HK-2 (cell line): ENCODE measurements around the gene MIPEP.
"Not testable (repeated sequence)": the region's sequence is repeated elsewhere in the genome, so short reads cannot be mapped to it uniquely, and the experiment has no call there.

ENCODE experiments used
- DNase-seq: peaks from one replicate; pipeline ENCODE4 v3.0.0-alpha.2; 2018; ENCODE audit not compliant: unreplicated experiment

The MIPEP gene

GRCh38 chr13:23749288-23749873, 139.8 kb downstream of the MIPEP start:
- DNase-seq = no peak

DNA sequence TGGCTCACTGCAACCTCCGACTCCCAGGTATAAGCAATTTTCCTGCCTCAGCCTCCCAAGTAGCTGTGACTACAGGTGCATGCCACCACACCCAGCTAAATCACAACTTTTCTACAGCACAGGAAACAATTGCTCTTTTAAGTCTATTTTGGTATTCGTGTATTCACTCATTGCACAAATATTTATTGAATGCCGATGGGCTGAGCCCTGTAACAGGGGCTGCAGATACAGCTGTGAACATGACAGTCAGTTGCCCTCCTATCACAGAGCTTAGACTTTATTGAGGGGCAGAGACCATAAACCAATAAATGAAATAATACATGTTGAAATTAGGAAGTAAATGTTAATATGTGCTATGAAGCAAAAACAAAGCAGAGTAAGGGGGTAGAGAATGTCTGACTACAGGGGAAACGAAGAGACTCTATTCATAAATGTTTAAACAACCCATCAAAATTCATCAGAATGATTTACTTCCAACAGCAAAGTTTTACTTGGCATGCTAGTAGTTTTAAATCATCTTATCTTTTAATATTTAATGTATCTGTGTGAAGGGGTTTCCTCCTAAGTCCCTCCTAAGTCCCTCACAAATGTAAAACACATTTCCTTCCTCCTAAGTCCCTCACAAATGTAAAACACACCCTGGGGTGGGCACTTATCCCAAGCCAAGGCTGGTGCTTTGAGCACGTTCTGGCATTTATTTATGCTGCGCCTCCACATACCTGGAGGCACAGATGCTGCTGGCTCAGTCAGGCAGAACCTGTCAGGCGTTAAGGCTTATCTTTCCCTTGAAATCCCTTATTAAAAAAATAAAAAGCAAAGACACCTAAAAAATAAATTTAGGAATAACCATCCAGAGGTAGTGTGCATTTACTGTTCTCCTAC, 140.8 kb downstream of the MIPEP start:
- DNase-seq = no peak

- DNase-seq = not testable (repeated sequence)
These were observed 143.1 kb downstream of the MIPEP start for GRCh38 chr13:23746141-23746540.

DNA sequence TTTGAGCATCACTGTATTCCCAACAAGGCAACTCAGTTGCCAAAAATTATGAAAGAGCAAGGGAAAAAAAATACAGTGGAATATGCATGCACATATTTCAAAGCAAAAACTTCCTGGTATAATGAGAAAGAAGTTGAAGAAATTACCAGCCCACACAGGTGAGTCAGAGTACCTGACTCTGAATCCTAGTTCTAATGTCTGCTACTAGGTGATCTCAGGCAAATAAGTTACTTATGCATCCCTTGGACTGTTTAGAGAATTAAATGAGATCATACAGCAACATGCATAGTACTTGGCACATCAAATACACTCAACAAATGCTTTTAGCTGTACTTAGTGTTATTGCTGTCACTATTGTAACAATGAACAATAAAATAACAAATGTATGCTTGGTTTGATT, 144.9 kb downstream of the MIPEP start:
- DNase-seq = no peak

- DNase-seq = no peak
These were observed 145.7 kb downstream of the MIPEP start for GRCh38 chr13:23743278-23744076.

- no peak for DNase-seq
These were observed 147.2 kb downstream of the MIPEP start for GRCh38 chr13:23741879-23742510.

DNA sequence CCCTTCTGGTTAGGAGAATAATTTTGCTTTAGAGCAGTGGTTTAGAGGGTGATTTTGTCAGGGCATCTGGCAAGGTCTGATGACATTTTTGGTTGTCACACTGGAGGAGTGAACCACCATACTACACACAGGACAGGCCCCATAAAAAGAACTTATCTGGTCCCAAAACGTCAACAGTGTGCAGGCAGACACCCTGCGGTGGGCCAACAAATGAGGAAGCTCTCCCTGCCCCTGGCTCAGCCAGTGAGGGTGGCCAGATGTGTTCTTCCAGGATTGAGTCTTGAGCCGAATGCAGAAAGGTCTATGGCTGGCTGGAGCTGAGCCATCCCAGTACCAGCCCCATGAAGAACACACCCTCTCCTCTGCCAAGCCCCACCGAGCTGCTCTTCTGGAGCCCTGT, 149.2 kb downstream of the MIPEP start:
- DNase-seq = no peak

GRCh38 chr13:23739596-23739995, 149.6 kb downstream of the MIPEP start:
- DNase-seq = no peak

GRCh38 chr13:23736541-23736940, 152.7 kb downstream of the MIPEP start:
- DNase-seq = no peak

DNA sequence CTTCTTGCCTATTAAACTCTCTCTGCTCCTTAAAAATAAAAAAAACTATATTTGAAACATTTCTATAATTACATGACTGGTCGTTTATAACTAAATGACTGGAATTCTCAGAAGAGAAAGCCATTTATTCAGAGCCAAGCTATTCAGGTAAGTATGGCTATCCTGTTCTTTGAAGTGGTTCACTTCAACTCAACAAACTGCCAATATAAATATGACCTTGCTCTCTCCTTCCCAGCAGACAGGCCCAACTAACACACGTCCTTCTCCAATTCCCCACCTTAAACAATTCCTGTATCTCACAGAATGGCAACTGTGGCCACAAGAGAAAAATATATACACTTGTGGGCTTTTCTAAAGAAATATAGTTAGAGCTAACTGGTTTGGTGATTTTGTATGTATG, 153.9 kb downstream of the MIPEP start:
- DNase-seq = no peak

DNA sequence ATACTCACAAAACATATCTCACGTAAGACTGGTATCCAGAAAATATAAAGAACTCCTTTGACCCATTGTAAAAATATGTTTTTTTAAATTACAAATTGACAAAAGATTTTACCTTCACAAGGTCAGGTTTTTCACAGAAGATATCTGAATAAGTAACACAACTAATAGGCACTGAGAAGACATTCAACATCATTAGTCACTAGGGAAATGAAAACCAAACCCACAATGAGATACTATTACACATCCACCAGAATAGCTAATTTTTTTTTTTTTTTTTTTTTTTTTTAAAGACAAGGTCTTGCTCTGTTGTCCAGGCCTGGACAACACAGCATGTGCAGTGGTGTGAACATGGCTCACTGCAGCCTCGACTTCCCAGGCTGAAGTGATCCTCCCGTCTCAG, 157.5 kb downstream of the MIPEP start:
- DNase-seq = no peak

GRCh38 chr13:23730251-23730650, 158.9 kb downstream of the MIPEP start:
- no peak for DNase-seq

- DNase-seq = no peak
These were observed 159.7 kb downstream of the MIPEP start for GRCh38 chr13:23729531-23729930.

GRCh38 chr13:23728807-23729206, 160.4 kb downstream of the MIPEP start:
- DNase-seq = no peak

DNA sequence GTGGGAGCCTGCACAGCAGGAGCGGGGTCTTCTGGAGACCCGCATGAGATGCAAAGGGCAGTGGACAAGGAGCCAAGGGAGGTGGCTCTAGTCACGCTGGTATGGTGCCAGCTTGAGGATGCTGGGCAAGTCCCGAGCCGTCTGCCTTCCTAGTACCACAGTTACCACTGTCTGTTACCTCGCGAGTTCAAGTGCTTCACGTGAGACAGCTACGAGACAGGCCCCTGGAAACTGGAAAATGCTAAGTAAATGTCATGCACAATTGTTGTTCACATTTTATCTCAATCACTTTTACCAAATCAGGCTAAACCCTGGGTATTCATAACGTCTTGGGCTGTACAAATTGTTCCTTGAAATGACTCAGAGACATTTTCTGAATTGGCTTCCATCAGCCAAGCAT, 163.3 kb downstream of the MIPEP start:
- DNase-seq = no peak

DNA sequence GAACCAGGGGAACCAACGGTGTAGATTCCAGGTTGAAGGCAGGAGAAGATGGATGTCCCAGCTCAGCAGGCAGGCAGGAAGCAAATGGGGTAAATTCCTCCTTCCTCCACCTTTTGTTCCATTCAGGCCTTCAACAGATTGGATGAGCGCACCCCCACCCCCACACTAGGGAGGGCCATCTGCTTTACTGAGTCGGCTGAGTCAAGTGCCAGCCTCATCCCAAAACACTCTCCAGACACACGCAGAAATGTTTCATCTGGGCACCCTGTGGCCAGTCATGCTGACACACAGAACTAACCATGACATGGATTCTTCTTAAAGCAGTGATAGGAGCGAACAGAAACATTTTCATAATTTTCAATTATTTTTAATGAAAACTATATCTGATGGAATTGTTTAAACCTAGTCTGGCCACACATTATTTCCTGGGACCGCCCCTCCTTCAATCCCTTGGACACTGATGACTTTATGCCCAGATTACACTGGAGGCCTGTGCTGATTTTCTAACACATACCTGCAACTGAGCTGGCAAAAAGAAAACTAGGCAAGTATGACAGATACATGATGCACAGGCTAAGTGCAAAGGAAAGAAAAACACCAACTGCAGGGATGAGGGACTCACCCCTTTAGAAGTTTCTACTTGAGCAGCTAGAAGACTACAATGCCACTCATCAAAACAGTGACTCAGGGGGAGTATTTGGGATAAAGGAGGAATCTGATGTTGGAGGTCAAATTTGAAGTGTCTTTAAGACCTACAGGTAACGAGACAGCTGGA, 164.8 kb downstream of the MIPEP start:
- no peak for DNase-seq

- no peak for DNase-seq
These were observed 165.7 kb downstream of the MIPEP start for GRCh38 chr13:23723471-23723870.

GRCh38 chr13:23722726-23723453, 166.3 kb downstream of the MIPEP start:
- DNase-seq = no peak

DNA sequence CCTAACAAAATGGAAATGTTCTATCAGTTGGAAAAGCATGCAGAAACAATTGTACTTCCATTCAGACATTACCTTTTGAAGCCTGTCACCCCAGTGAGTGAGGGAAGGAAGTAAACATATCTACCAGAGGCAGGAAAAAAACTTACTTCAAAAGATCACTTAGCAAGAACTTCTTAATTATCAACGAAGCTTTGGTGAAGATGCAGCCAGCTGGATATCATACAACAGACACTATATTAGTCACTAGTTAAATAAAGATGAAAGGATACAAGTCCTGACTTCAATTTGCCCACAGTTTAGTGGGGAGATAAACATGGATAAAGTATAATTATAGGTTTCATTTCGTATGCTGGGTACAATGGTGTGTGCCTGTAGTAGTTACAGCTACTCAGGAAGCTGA, 170.2 kb downstream of the MIPEP start:
- DNase-seq = no peak

GRCh38 chr13:23716401-23716800, 172.8 kb downstream of the MIPEP start:
- DNase-seq = no peak

DNA sequence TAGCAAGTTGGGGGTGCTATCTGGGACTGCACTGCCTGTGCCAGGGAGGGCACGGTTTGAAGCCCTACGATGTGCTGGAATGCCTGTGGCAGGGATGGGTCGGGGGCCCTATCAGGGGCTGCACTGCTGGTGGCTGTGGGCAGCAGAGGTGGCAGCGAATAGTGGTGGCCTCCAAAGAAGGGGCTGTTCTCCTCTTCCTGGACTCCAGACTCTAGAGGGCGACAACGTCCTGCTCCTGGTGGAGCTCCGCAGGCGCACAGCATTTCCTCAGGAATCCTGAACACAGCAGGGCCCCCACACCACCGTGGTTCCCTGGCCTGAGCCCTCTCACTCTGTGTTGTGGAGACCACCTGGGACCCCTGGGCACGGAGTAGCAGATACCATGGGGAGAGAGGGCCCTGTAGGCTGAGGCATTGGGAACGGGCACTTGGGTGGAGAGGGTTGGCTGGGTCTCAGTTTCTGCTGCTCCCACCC, 173.4 kb downstream of the MIPEP start:
- no peak for DNase-seq
